DOHH2 (cell line): ENCODE results near the gene TMEM72.

Experiments used
- CTCF ChIP-seq: fragments of 200-600 bp; sonication (generic); IDR thresholded peaks from one replicate; pipeline ENCODE4 v1.5.1; 2014; ENCODE audit warnings: antibody characterized with exemption, mild to moderate bottlenecking, low read depth, low read length; ENCODE audit not compliant: poor library complexity, severe bottlenecking
- EZH2phosphoT487 ChIP-seq: fragments of 200-600 bp; sonication (generic); IDR thresholded peaks from 2 replicates; pipeline ENCODE4 v1.6.1; 2017; ENCODE audit warnings: borderline replicate concordance, mild to moderate bottlenecking, antibody characterized with exemption, low read length, moderate library complexity, mixed read lengths

DNA sequence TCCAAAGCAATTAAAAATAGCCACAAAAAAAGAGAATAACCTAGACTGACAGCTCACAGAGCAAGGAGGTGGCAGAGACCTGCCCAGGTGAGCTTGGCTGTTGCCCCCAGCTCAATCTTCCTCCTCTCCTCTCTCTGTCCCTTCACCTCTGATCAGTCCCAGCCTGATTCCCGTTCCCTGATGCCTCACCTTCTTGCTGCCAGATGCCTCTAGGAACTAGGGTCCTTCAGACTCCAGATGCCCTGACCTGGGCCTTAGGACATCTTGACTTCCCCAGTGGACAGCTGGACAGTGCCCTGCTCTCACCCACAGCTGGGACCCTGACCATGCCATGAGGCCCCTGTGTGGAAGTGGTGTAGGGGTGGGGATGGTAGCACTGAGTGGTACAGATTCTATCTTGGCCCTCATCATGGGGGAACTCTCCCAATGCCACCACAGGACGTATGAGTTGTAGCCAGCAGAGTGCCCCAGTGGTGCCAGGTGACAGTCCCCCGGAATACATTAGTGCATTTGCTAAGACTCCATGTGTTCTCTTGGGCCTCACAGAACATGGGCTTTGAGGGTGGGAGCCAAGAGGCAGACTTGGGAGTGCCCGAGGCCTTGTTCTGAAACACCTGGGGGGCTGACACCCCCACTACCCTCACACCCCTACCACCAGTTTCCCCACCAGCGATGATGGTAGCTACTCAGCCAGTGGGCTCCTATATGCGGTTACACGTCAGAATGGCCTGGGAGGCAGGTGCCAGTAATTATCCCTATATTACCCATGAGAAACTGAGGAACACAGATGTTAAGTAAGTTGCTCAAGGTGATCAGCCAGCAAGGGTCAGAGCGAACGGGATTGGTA lies 65.4 kb downstream of the TMEM72 start:
- TF ChIP-seq CTCF (no peak), EZH2phosphoT487 (no peak)
